Esophagus muscularis mucosa (tissue), 4 donors: ENCODE results near the gene TRABD2A. TPM values are rescaled to one million over a fixed set of nuclear protein-coding genes. Genes with fewer than 3 reads are reported as not detected.

Experiments used
- DNase-seq: peaks from one replicate; pipeline ENCODE4 v3.0.0-alpha.2; 2017; ENCODE audit errors: extremely low spot score
- H3K27ac ChIP-seq, 4 donors: fragments of 200-600 bp; sonication (generic); replicated peaks in 1 of 4; 1 replicate in 3 of 4; 2 replicates in 1 of 4; pipeline ENCODE4 v1.5.1; 2016 to 2019; ENCODE audit warnings: mild to moderate bottlenecking in 1 of 4
- H3K27me3 ChIP-seq, 4 donors: fragments of 200-600 bp; sonication (generic); one replicate each; pipeline versions ENCODE4 v1.5.1 to v1.6.0; 2016 to 2019
- H3K36me3 ChIP-seq, 4 donors: fragments of 200-600 bp; sonication (generic); one replicate each; pipeline ENCODE4 v1.5.1; 2016 to 2019
- H3K4me1 ChIP-seq, 4 donors: fragments of 200-600 bp; sonication (generic); one replicate each; pipeline ENCODE4 v1.5.1; 2016 to 2019
- H3K4me3 ChIP-seq, 4 donors: fragments of 200-600 bp; sonication (generic); 1 replicate in 2 of 4; 2 replicates in 2 of 4; pipeline ENCODE4 v1.5.1; 2016 to 2019; ENCODE audit warnings: mild to moderate bottlenecking in 4 of 4, moderate library complexity in 1 of 4
- H3K9me3 ChIP-seq, 4 donors: fragments of 200-600 bp; sonication (generic); 1 replicate in 3 of 4; 2 replicates in 1 of 4; pipeline ENCODE4 v1.5.1; 2016 to 2019
- EP300 ChIP-seq: sonication (generic); formaldehyde crosslinking; IDR thresholded peaks from one replicate; pipeline ENCODE4 v1.6.1; 2017; ENCODE audit warnings: antibody characterized with exemption
- POLR2A ChIP-seq: fragments of 450-650 bp; IDR thresholded peaks from one replicate; pipeline ENCODE4 v1.6.1; 2017; ENCODE audit warnings: antibody characterized with exemption, moderate library complexity, mild to moderate bottlenecking, low read depth
- POLR2AphosphoS5 ChIP-seq, 2 donors: sonication (generic); formaldehyde crosslinking; IDR thresholded peaks; one replicate each; pipeline ENCODE4 v1.6.1; 2017; ENCODE audit warnings: antibody characterized with exemption in 2 of 2
- WGBS: methylation state at CpG from one replicate; pipeline ENCODE4 v1.1.5; 2018; 5-methylcytosine and 5-hydroxymethylcytosine counted together
- intact Hi-C: fragments of 100-400 bp; cut with DNase I; formaldehyde crosslinking; loops from one replicate; pipeline ENCODE4 v1.15.1; 2023
- total RNA-seq, 4 donors: library from RNA; depleted of rRNA; stranded (reverse); fragments of >200 nt; gene quantifications; one replicate each; pipeline versions ENCODE4 v1.1.0 to v1.2.1, GENCODE V29; 2016
- TF ChIP-seq, protein P1 (sequence below), 3 experiments: fragments of 200-600 bp in 2 of 3; fragments of 450-650 bp in 1 of 3; sonication (generic) in 2 of 3; IDR thresholded peaks; one replicate each; pipeline ENCODE4 v1.5.1; 2017 to 2019; ENCODE audit warnings: antibody characterized with exemption in 3 of 3, mild to moderate bottlenecking in 2 of 3, moderate library complexity in 1 of 3

The TRABD2A gene
- total RNA-seq, 4 donors from 2014 or later = 1.2 to 3.0 (median 2.1) TPM

DNA sequence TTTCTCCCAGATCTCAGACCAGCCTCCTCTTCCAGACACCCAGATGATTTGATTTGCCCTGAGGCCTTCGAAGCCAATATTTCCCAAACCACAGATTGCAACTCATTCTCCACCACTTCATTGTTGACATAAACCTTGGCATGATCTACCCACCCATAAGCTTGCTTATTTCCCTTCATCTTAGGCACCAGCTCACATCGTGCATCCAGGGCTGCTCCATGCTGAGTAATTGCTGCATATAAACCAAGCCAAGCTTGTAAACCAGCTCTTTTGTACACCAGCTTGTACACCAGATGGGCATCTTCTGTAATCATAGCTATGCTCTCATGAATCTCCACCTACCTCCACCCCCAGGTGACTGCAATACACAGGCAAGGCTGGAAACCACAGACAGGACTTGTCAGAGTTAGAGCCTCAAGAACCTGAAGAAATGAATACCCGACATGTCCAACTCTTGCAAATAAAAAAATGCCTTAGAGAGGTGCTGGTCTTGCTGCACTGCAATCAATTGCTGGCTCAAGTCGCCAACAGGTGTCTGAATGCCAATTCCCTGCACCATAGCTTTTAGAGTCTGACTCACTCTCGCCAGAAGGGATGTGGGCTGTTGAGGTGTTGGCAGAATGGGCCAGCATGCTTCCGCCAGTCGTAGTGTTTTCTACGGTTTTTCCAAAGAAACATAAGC lies 31.5 kb downstream of the TRABD2A start:
- 80% methylated on average over 8 of the region's 8 CpGs for WGBS

DNA sequence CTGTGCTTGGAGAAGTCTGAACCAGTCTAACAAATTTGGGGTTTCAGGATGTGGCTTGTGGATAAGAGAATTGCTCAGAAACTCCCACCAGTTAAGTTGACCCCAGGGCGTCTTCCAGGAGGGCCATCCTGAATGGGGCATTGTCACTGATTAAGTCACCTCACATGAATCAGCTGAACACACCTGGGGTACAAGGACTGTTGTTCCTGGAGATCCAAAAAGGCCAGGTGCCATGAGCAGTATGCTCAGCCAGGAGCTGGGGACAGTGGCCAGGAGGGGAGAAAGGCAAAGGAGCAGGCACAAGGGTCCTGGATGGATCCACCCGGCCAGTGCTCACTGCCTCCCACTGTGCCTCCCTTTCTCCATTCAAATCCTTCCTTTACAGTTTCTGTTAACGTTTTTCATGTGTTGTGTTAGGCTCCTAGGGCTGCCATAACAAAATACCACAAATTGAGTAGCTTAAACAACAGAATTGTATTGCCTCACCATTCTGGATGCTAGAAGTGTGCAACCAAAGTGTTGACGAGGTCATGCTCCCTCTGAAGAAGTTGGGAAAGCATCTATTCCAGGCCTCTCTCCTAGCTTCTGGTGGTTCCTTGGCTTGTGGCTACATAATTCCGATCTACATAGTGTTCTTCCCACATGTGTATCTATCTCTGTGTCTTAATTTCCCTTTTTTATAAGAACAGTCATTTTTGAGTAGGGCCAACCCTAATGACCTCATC lies 33.4 kb downstream of the TRABD2A start:
- TF ChIP-seq, protein P1, sequence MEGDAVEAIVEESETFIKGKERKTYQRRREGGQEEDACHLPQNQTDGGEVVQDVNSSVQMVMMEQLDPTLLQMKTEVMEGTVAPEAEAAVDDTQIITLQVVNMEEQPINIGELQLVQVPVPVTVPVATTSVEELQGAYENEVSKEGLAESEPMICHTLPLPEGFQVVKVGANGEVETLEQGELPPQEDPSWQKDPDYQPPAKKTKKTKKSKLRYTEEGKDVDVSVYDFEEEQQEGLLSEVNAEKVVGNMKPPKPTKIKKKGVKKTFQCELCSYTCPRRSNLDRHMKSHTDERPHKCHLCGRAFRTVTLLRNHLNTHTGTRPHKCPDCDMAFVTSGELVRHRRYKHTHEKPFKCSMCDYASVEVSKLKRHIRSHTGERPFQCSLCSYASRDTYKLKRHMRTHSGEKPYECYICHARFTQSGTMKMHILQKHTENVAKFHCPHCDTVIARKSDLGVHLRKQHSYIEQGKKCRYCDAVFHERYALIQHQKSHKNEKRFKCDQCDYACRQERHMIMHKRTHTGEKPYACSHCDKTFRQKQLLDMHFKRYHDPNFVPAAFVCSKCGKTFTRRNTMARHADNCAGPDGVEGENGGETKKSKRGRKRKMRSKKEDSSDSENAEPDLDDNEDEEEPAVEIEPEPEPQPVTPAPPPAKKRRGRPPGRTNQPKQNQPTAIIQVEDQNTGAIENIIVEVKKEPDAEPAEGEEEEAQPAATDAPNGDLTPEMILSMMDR (IDR thresholded peaks at IDR 0.05) = no peak
- TF ChIP-seq POLR2AphosphoS5 (IDR thresholded peaks at IDR 0.05) = no peak
- TF ChIP-seq POLR2A = no peak
- TF ChIP-seq EP300 = no peak
- H3K36me3 ChIP-seq = no peaks in the 10 kb centered on the region
- no peak overlapping the region for H3K27ac ChIP-seq
- no peaks in the 10 kb centered on the region for H3K9me3 ChIP-seq
- DNase-seq = no peak
- WGBS = 83% methylated on average over 5 of the region's 5 CpGs
- peaks cover 0 to 3% (median 0%) of the 10 kb centered on the region in 4 donors for H3K27me3 ChIP-seq
- H3K4me3 ChIP-seq = no peak overlapping the region
- intact Hi-C loops = no loop called here
- peaks cover 0 to 7% (median 0%) of the 10 kb centered on the region in 4 donors for H3K4me1 ChIP-seq

More for the DNA sequence above, 31.5 kb downstream of the TRABD2A start:
- DNase-seq = no peak
- Histone ChIP-seq H3K27me3 (peaks cover 0 to 4% (median 0%) of the 10 kb centered on the region in 4 donors), H3K4me3 (no peak overlapping the region), H3K4me1 (peaks cover 0 to 7% (median 0%) of the 10 kb centered on the region in 4 donors), H3K9me3 (no peaks in the 10 kb centered on the region), H3K36me3 (no peaks in the 10 kb centered on the region), H3K27ac (no peak overlapping the region)
- TF ChIP-seq POLR2A (no peak), POLR2AphosphoS5 (IDR thresholded peaks at IDR 0.05) (no peak)
- intact Hi-C loops = no loop called here

DNA sequence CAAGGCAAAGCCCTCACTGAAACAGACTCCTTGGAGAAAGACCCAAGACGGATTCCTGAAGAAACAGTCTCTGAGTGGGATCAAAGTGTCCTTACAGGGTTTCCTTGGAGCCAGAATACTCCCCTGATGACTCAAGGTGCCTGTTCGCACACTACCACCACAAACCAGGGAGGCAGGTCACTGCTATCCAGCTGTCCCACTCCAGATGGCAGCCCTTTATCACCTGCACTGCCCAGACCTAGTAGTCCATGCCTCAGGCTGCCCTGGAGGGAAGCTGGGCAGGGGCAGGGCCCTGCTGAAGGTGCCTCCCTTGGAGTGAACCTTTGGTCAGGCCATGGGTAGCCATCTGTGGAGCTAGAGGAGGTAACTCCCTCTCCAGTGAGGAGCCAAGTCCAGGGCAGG lies 34.1 kb downstream of the TRABD2A start:
- H3K4me3 ChIP-seq = no peak overlapping the region
- intact Hi-C loops = no loop called here
- H3K9me3 ChIP-seq = no peaks in the 10 kb centered on the region
- peaks cover 0 to 7% (median 0%) of the 10 kb centered on the region in 4 donors for H3K4me1 ChIP-seq
- no peak overlapping the region for H3K27ac ChIP-seq
- TF ChIP-seq, protein P1 (IDR thresholded peaks at IDR 0.05) = no peak
- TF ChIP-seq EP300 = no peak
- no peak for TF ChIP-seq POLR2AphosphoS5 (IDR thresholded peaks at IDR 0.05)
- no peak for TF ChIP-seq POLR2A
- DNase-seq = no peak
- H3K27me3 ChIP-seq = no peaks in the 10 kb centered on the region
- whole genome bisulfite sequencing = no CpG with 5 or more reads among the region's 2 CpGs
- no peaks in the 10 kb centered on the region for H3K36me3 ChIP-seq

- no peak for DNase-seq
- TF ChIP-seq, protein P1 (IDR thresholded peaks at IDR 0.05) = no peak
- TF ChIP-seq POLR2AphosphoS5 (IDR thresholded peaks at IDR 0.05) (no peak), EP300 (no peak), POLR2A (no peak)
- WGBS = 56% methylated on average over 5 of the region's 5 CpGs
- Histone ChIP-seq H3K27me3 (no peaks in the 10 kb centered on the region), H3K27ac (peak overlapping the region in 1 of 4 donors; percentile 15), H3K4me3 (no peak overlapping the region), H3K9me3 (no peaks in the 10 kb centered on the region), H3K4me1 (peaks cover 0 to 7% (median 0%) of the 10 kb centered on the region in 4 donors), H3K36me3 (no peaks in the 10 kb centered on the region)
- intact Hi-C loops = no loop called here
Observed at GRCh38 chr2:84846041-84846663, 34.7 kb downstream of the TRABD2A start.

GRCh38 chr2:84844141-84844540 lies 36.7 kb downstream of the TRABD2A start:
- intact Hi-C loops = no loop called here
- no peak for DNase-seq
- peaks cover 0 to 7% (median 0%) of the 10 kb centered on the region in 4 donors for H3K4me1 ChIP-seq
- 94% methylated on average over 8 of the region's 8 CpGs for whole genome bisulfite sequencing
- TF ChIP-seq EP300 (no peak), POLR2AphosphoS5 (IDR thresholded peaks at IDR 0.05) (no peak), POLR2A (no peak)
- TF ChIP-seq, protein P1 (IDR thresholded peaks at IDR 0.05) = no peak
- H3K27ac ChIP-seq = no peak overlapping the region
- no peaks in the 10 kb centered on the region for H3K9me3 ChIP-seq
- no peaks in the 10 kb centered on the region for H3K27me3 ChIP-seq
- no peak overlapping the region for H3K4me3 ChIP-seq
- H3K36me3 ChIP-seq = no peaks in the 10 kb centered on the region
